Small intestine (tissue), 7 donors: ENCODE measurements around the gene MAML1. TPM values are rescaled to one million over a fixed set of nuclear protein-coding genes. Genes with fewer than 3 reads are reported as not detected.
A peak's percentile ranks its signal among the peaks of the same experiment; 100 is the strongest.

Experiments
- DNase-seq, 2 donors: peaks; one replicate each; pipeline versions ENCODE4 v3.0.0 to v3.0.0-alpha.2; 2013
- FAIRE-seq: peaks from 2 replicates; lab custom pipeline; 2012; peaks lifted over from hg19 to GRCh38; lab: Jason Lieb, UNC
- H3K27ac ChIP-seq, 3 donors: one replicate each; pipeline ENCODE4 v1.5.1; 2013; ENCODE audit warnings: low read length in 2 of 3, mild to moderate bottlenecking in 2 of 3, control low read depth in 1 of 3, inconsistent platforms in 1 of 3, low read depth in 1 of 3, moderate library complexity in 1 of 3
- H3K27me3 ChIP-seq, 3 donors: one replicate each; pipeline ENCODE4 v1.6.1; 2013; ENCODE audit warnings: low read length in 3 of 3, inconsistent platforms in 1 of 3; ENCODE audit not compliant: control insufficient read depth in 3 of 3, insufficient read depth in 3 of 3
- H3K36me3 ChIP-seq, 3 donors: one replicate each; pipeline ENCODE4 v1.6.1; 2013; ENCODE audit warnings: low read length in 3 of 3, inconsistent platforms in 1 of 3, low read depth in 1 of 3, mild to moderate bottlenecking in 1 of 3, moderate library complexity in 1 of 3; ENCODE audit not compliant: control insufficient read depth in 3 of 3, insufficient read depth in 2 of 3
- H3K4me1 ChIP-seq, 3 donors: one replicate each; pipeline ENCODE4 v1.6.1; 2013; ENCODE audit warnings: low read length in 2 of 3, inconsistent platforms in 1 of 3, low read depth in 1 of 3, mild to moderate bottlenecking in 1 of 3, moderate library complexity in 1 of 3; ENCODE audit not compliant: control insufficient read depth in 3 of 3, insufficient read depth in 2 of 3
- H3K4me3 ChIP-seq, 3 donors: one replicate each; pipeline ENCODE4 v1.5.1; 2013; ENCODE audit warnings: low read length in 3 of 3, control low read depth in 1 of 3, inconsistent platforms in 1 of 3, low read depth in 1 of 3, mild to moderate bottlenecking in 1 of 3, moderate library complexity in 1 of 3
- H3K9me3 ChIP-seq, 2 donors: one replicate each; pipeline ENCODE4 v1.6.1; 2013; ENCODE audit warnings: low read depth in 1 of 2, low read length in 1 of 2; ENCODE audit not compliant: control insufficient read depth in 2 of 2, insufficient read depth in 1 of 2
- WGBS, 3 donors: extraction: QIAGEN DNeasy Blood & Tissue Kit; methylation state at CpG; one replicate each; pipeline ENCODE4 v1.1.7; 2013; 5-methylcytosine and 5-hydroxymethylcytosine counted together
- polyA plus RNA-seq, 4 donors: library from polyadenylated mRNA; stranded (reverse) in 3 of 4; unstranded in 1 of 4; fragments of 200-250 nt in 3 of 4; fragments of 120-200 nt in 1 of 4; gene quantifications; one replicate each; pipeline versions ENCODE4 v1.2.1 to v1.2.3, GENCODE V29; 2013
- donor health status: healthy with polysubstance abuse.
- donor health status: control.
- donor health status: control.
- donor health status: Bipolar disorder and iron deficiency.
- donor health status: healthy.

Gene MAML1
- polyA plus RNA-seq, 4 donors, result 6.2 to 28.8 (median 10.9) TPM

DNA sequence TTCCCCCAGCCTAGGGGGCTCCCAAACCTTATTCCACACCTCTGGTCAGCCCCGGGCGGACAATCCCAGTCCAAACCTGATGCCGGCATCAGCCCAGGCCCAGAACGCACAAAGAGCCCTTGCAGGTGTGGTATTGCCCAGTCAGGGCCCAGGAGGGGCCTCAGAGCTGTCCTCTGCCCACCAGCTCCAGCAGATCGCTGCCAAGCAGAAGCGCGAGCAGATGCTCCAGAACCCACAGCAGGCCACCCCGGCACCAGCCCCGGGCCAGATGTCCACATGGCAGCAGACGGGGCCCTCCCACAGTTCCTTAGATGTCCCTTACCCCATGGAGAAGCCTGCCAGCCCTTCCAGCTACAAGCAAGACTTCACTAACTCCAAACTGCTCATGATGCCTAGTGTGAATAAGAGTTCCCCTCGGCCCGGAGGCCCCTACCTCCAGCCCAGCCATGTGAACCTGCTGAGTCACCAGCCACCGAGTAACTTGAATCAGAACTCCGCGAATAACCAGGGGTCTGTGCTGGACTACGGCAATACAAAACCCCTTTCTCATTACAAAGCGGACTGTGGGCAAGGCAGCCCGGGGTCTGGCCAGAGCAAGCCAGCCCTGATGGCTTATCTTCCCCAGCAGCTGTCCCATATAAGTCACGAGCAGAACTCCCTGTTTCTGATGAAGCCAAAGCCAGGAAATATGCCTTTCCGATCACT lies 33.6 kb downstream of the MAML1 start:
- Histone ChIP-seq H3K27ac (peak overlapping the region in 1 of 3 donors; percentile 35), H3K4me3 (no peak overlapping the region), H3K4me1 (peaks cover 8 to 14% (median 11%) of the 10 kb centered on the region in 3 donors), H3K36me3 (peaks cover 4 to 44% (median 10%) of the 10 kb centered on the region in 3 donors), H3K9me3 (no peaks in the 10 kb centered on the region), H3K27me3 (no peaks in the 10 kb centered on the region)
- FAIRE-seq (no peak), DNase-seq (no peak)
- WGBS, 3 donors, result 59 to 77% (median 72%) methylated on average over 18 to 20 of the region's 20 CpGs

DNA sequence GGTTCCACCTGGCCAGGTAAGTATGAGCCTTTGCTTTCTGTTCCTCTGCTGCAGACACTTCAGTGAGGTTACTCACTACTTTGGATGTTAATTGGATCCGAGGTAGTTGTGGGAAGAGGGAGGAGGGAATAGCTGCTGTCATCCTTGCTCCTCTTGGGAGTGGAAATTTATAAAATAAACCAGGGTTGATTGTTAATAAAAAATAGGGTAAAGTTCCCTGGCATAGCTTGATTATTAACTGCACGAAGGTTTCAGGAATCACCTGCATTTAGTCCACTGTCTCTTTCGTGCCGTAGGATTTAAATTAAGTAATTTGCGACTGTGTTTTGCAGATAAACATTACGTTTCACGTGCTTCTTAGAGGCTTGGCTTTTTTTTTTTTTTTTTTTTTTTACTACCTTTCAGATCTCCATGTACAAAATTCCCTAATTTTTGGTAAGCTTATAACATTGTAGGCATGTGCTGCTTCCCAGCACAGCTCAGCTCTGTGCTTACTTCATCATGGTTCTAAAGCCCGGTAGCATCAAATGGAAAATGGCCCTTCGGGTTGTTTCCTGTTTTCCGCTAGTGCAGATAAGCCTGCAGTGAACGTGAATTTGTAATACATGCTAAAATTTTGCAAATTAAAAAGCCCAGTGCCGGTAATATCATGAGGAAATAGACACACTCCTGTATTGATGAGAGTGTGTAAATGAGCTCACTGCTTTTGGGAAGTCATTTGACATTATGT lies 34.3 kb downstream of the MAML1 start:
- DNase-seq (peak in 1 of 2 donors; percentile 49), FAIRE-seq (no peak)
- H3K4me1 ChIP-seq, result peaks cover 5 to 11% (median 7%) of the 10 kb centered on the region in 3 donors
- 19 to 57% (median 38%) methylated on average over 12 of the region's 12 CpGs for WGBS, 3 donors
- H3K36me3 ChIP-seq, result peaks cover 4 to 51% (median 13%) of the 10 kb centered on the region in 3 donors
- no peaks in the 10 kb centered on the region for H3K27me3 ChIP-seq
- peak overlapping the region in 1 of 3 donors; percentile 35 for H3K27ac ChIP-seq
- no peak overlapping the region for H3K4me3 ChIP-seq
- no peaks in the 10 kb centered on the region for H3K9me3 ChIP-seq

DNA sequence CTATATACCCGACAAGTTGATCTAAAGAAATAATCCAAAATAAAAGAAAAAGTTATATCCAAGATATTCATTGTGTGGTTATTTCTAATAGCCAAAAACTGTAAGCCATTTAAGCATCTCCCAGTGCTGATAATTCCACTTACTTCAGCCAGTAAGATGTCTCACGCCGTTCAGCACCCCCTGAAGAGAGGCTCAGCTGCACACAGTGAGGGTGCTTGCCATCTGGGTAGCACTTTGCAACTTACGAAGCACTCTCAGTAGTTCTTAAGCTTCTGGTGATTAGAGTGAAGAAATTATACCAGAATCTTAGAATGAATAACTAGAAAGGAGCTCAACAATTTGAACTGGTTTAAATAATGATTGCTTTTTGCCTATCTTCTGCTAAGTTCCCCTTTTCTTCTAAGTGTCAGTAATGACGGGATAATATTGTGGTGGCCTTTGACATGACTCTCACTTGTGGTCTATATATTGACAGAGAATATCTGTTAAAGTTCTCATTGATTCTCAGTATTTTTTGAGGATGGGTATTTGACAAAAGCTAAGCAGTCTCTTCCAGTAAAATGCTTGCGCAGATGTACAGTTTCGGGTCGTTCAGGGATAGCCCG lies 35.0 kb downstream of the MAML1 start:
- H3K27me3 ChIP-seq, result no peaks in the 10 kb centered on the region
- H3K27ac ChIP-seq, result no peak overlapping the region
- DNase-seq, result no peak
- 88 to 92% (median 88%) methylated on average over 9 of the region's 9 CpGs for WGBS, 3 donors
- FAIRE-seq, result no peak
- no peak overlapping the region for H3K4me3 ChIP-seq
- peaks cover 4 to 8% (median 7%) of the 10 kb centered on the region in 3 donors for H3K4me1 ChIP-seq
- H3K9me3 ChIP-seq, result no peaks in the 10 kb centered on the region
- peaks cover 8 to 58% (median 15%) of the 10 kb centered on the region in 3 donors for H3K36me3 ChIP-seq

DNA sequence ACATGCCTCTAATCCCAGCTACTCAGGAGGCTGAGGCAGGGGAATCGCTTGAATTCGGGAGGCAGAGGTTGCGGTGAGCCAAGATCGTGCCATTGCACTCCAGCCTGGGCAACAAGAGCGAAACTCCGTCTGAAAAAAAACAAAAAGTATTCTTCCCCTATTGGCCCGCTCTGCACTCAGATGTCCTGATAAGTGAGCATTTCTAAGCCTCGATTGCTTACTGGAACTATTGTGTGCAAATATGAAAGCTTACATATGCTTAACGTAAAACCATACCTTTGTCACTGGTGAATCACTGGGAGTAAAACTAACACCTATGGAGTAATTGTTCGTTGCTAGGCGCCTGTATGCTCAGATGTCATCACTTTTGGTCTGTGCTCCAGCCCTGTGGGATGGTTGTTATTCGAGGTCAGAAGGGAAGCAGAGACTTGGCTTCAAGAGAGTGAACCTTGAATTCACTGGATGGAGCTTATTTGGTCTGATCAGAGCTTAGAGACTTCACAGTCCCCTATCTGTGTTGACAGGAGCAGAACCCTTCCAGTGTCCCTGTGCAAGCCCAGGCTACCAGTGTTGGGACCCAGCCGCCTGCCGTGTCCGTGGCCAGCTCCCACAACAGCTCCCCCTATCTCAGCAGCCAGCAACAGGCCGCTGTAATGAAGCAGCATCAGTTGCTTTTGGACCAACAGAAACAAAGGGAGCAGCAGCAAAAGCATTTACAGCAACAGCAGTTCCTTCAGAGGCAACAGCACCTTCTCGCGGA lies 35.9 kb downstream of the MAML1 start:
- no peak for FAIRE-seq
- Histone ChIP-seq H3K27ac (no peak overlapping the region), H3K4me1 (peaks cover 2 to 8% (median 3%) of the 10 kb centered on the region in 3 donors), H3K27me3 (no peaks in the 10 kb centered on the region), H3K36me3 (peaks cover 11 to 67% (median 19%) of the 10 kb centered on the region in 3 donors), H3K4me3 (no peak overlapping the region), H3K9me3 (no peaks in the 10 kb centered on the region)
- no peak for DNase-seq
- 87 to 94% (median 92%) methylated on average over 18 of the region's 18 CpGs for WGBS, 3 donors

DNA sequence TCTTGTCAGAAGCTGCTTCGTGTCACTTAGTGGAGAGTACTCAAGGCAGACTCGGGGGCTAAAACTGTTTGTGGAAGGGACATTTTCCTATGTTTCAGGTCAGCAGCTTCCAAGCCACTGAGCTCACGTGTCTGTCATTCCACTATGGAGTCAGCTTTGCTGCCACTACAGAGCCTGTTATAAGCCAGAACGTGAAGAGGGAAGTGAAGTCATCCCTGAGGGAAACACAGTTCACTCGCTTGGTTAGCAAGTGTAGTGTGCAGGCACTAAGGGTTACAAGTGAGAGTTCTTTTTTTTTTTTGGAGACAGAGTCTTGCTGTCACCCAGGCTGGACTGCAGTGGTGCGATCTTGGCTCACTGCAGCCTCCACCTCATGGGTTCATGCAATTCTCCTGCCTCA lies 36.6 kb downstream of the MAML1 start:
- H3K4me3 ChIP-seq, result no peak overlapping the region
- no peak overlapping the region for H3K27ac ChIP-seq
- 88 to 96% (median 90%) methylated on average over 6 of the region's 6 CpGs for WGBS, 3 donors
- FAIRE-seq, result no peak
- H3K27me3 ChIP-seq, result no peaks in the 10 kb centered on the region
- H3K4me1 ChIP-seq, result peaks cover 0 to 8% (median 3%) of the 10 kb centered on the region in 3 donors
- H3K36me3 ChIP-seq, result peaks cover 15 to 75% (median 22%) of the 10 kb centered on the region in 3 donors
- H3K9me3 ChIP-seq, result no peaks in the 10 kb centered on the region
- no peak for DNase-seq

DNA sequence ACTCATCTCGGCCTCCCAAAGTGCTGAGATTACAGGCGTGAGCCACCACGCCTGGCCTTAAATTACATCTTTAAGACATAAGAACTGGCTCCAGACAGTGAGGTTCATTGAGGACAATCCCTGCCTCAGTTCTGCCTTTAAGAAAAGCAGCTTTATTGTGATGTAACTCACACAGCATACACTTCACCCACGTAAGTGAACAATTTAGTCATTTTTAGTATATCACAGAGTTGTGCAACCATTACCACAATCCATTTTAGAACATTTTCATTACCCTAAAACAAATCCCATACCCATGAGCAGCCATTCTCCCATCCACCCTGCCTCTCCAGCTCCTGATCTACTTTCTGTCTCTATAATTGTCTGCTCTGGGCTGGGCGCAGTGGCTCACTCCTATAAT lies 37.2 kb downstream of the MAML1 start:
- Histone ChIP-seq H3K4me1 (peaks cover 0 to 8% (median 3%) of the 10 kb centered on the region in 3 donors), H3K9me3 (no peaks in the 10 kb centered on the region), H3K36me3 (peaks cover 17 to 77% (median 24%) of the 10 kb centered on the region in 3 donors), H3K27ac (no peak overlapping the region), H3K4me3 (no peak overlapping the region), H3K27me3 (no peaks in the 10 kb centered on the region)
- 87 to 95% (median 94%) methylated on average over 5 of the region's 5 CpGs for WGBS, 3 donors
- DNase-seq, result no peak
- no peak for FAIRE-seq

DNA sequence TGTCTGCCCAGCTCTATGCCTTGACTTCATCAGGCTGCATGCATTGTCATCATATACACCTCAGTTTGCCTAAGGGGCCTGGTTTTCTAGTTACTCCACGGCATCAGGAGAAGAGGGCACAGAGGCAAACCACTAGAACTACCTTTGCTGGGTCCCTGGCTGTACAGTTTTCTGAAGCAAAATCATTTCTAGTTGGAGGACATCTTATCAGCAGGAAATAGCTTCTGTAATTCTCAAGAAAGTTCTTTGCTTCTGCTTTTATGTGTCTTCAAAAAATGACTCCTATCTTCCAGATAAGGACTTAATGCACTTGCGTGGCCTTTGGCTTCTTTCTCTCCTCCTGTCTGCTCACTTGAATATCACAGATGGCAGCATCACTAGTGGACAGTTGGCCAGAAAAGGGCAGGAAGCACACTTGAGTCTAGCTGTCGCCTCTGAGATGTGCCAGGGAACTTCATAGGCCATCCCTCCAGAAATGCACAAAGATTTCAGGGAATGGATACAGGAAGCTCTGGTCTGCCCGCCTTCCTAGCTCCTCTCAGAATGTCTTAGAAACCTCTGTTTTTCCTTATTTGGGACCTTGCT lies 38.8 kb downstream of the MAML1 start:
- no peak overlapping the region for H3K4me3 ChIP-seq
- peaks cover 0 to 4% (median under 1%) of the 10 kb centered on the region in 3 donors for H3K4me1 ChIP-seq
- no peak for DNase-seq
- FAIRE-seq, result no peak
- H3K27me3 ChIP-seq, result no peaks in the 10 kb centered on the region
- H3K9me3 ChIP-seq, result no peaks in the 10 kb centered on the region
- no peak overlapping the region for H3K27ac ChIP-seq
- H3K36me3 ChIP-seq, result peaks cover 22 to 73% (median 27%) of the 10 kb centered on the region in 3 donors
- 90 to 95% (median 90%) methylated on average over 4 of the region's 4 CpGs for WGBS, 3 donors
